HEK293 (cell line): Measurements from ENCODE around the gene MAK.

Experiments
- CTCF ChIP-seq: fragments of 450-650 bp; formaldehyde crosslinking; IDR thresholded peaks from 2 replicates; pipeline ENCODE4 v1.5.1; 2016; ENCODE audit warnings: missing biosample characterization, missing genetic modification characterization
- FEZF1 ChIP-seq: fragments of 450-650 bp; formaldehyde crosslinking; IDR thresholded peaks from 2 replicates; pipeline ENCODE4 v1.5.1; 2016; ENCODE audit warnings: missing biosample characterization, missing genetic modification characterization
- HOXD13 ChIP-seq: sonication (generic); formaldehyde crosslinking; IDR thresholded peaks from 2 replicates; pipeline ENCODE4 v1.8.0; 2022; ENCODE audit warnings: missing genetic modification reagents, borderline replicate concordance
- OSR2 ChIP-seq: fragments of 450-650 bp; formaldehyde crosslinking; IDR thresholded peaks from 2 replicates; pipeline ENCODE4 v1.5.1; 2016; ENCODE audit warnings: missing biosample characterization, missing genetic modification characterization

GRCh38 chr6:10756085-10756484, 82.3 kb downstream of the MAK start:
- TF ChIP-seq OSR2 (tag by site-specific recombination): no peak
- TF ChIP-seq FEZF1 (tag by site-specific recombination): no peak
- no peak for TF ChIP-seq CTCF (tag by site-specific recombination)
- TF ChIP-seq HOXD13 (CRISPR knock-in tag): no peak
